ENCODE data around the gene PPBP. TPM values are rescaled to one million over a fixed set of nuclear protein-coding genes. Genes with fewer than 3 reads are reported as not detected.
A peak's percentile ranks its signal among the peaks of the same experiment; 100 is the strongest.

Gene PPBP
- 4.5 TPM for total RNA-seq
- polyA plus RNA-seq (ENCODE audit: insufficient read depth in 1 of 8, insufficient read length in 8 of 8, low replicate concordance in 1 of 8), result 1 to 10 TPM; 1.5 to 8.2 (median 4.2) TPM
- long read RNA-seq, donor 1, result 0 reads
- long read RNA-seq, donor 2, result 0 reads
- long read RNA-seq, donor 3, partial matches to known transcripts, result 0 of 1 reads
- long read RNA-seq, donor 3, other reads (novel, unspliced or antisense), result 0 of 1 reads
- long read RNA-seq, donor 4, result 0 reads
- long read RNA-seq, donor 5, transcript PPBP-201 (3 exons, 715 nt), result major isoform, 12 of 12 reads
- long read RNA-seq, donor 5, partial matches to known transcripts, result 0 of 12 reads
- long read RNA-seq, donor 5, other reads (novel, unspliced or antisense), result 0 of 12 reads
- long read RNA-seq, donor 6, partial matches to known transcripts, result 0 of 3 reads
- long read RNA-seq, donor 6, other reads (novel, unspliced or antisense), result 0 of 3 reads
- long read RNA-seq, donor 7, partial matches to known transcripts, result 0 of 3 reads
- long read RNA-seq, donor 7, other reads (novel, unspliced or antisense), result 0 of 3 reads
- long read RNA-seq, donor 8, transcript PPBP-201 (3 exons, 715 nt), result major isoform, 8 of 8 reads
- long read RNA-seq, donor 8, partial matches to known transcripts, result 0 of 8 reads
- long read RNA-seq, donor 8, other reads (novel, unspliced or antisense), result 0 of 8 reads
- long read RNA-seq, donor 9, partial matches to known transcripts, result 0 of 4 reads
- long read RNA-seq, donor 9, other reads (novel, unspliced or antisense), result 0 of 4 reads
- long read RNA-seq, donor 10, partial matches to known transcripts, result 0 of 2 reads
- long read RNA-seq, donor 10, other reads (novel, unspliced or antisense), result 0 of 2 reads
- long read RNA-seq, donor 11, partial matches to known transcripts, result 0 of 1 reads
- long read RNA-seq, donor 11, other reads (novel, unspliced or antisense), result 0 of 1 reads

- H3K27me3 ChIP-seq (ENCODE audit: control insufficient read depth, insufficient read depth, low read length), result no peaks in the 10 kb centered on the region
These were observed at the start of gene PPBP for GRCh38 chr4:73988061-73988460. Gene PPBP, minus strand, starts transcription at chr4:73988190. Its CDS starts 87 bp downstream, at chr4:73988103.

GRCh38 chr4:74037076-74037955 is 49.3 kb upstream of the PPBP start:
- no peak overlapping the region for H3K4me3 ChIP-seq (ENCODE audit: low read length)
- no peak overlapping the region for H3K27ac ChIP-seq (ENCODE audit: low read length)
- H3K9me3 ChIP-seq (replicated peaks; ENCODE audit: control insufficient read depth, low read depth, low read length), result no peaks in the 10 kb centered on the region
- no peak for DNase-seq
- H3K36me3 ChIP-seq (ENCODE audit: control insufficient read depth, insufficient read depth, low read length), result no peaks in the 10 kb centered on the region
- H3K27me3 ChIP-seq (ENCODE audit: control insufficient read depth, insufficient read depth, low read length), result peaks cover 3% of the 10 kb centered on the region
- H3K4me1 ChIP-seq (ENCODE audit: control insufficient read depth, insufficient read depth, low read length), result peaks cover 5% of the 10 kb centered on the region
- WGBS (ENCODE audit: insufficient coverage), result no CpG with 5 or more reads among the region's 4 CpGs

More at GRCh38 chr4:73988061-73988460, at the start of gene PPBP:
- DNase-seq, result no peak
- H3K9me3 ChIP-seq (replicated peaks; ENCODE audit: control insufficient read depth, low read depth, low read length), result no peaks in the 10 kb centered on the region
- no peak within 1 kb of the TSS for H3K4me3 ChIP-seq (ENCODE audit: low read length)
- H3K36me3 ChIP-seq (ENCODE audit: control insufficient read depth, insufficient read depth, low read length), result no peaks in the 10 kb centered on the region
- WGBS (ENCODE audit: insufficient coverage), result 94% methylated on average over 1 of the region's 2 CpGs
- no peak within 1 kb of the TSS for H3K27ac ChIP-seq (ENCODE audit: low read length)
- H3K4me1 ChIP-seq (ENCODE audit: control insufficient read depth, insufficient read depth, low read length), result no peaks in the 10 kb centered on the region

- peaks cover 6% of the 10 kb centered on the region for H3K4me1 ChIP-seq (ENCODE audit: control insufficient read depth, insufficient read depth, low read length)
- no peak overlapping the region for H3K4me3 ChIP-seq (ENCODE audit: low read length)
- DNase-seq, result no peak
- H3K9me3 ChIP-seq (replicated peaks; ENCODE audit: control insufficient read depth, low read depth, low read length), result no peaks in the 10 kb centered on the region
- peaks cover 3% of the 10 kb centered on the region for H3K27me3 ChIP-seq (ENCODE audit: control insufficient read depth, insufficient read depth, low read length)
- no peaks in the 10 kb centered on the region for H3K36me3 ChIP-seq (ENCODE audit: control insufficient read depth, insufficient read depth, low read length)
- H3K27ac ChIP-seq (ENCODE audit: low read length), result no peak overlapping the region
These were observed 45.7 kb upstream of the PPBP start for GRCh38 chr4:74033739-74034138.

- Histone ChIP-seq H3K4me1 (ENCODE audit: control insufficient read depth, insufficient read depth, low read length) (peaks cover 3% of the 10 kb centered on the region), H3K9me3 (replicated peaks; ENCODE audit: control insufficient read depth, low read depth, low read length) (no peaks in the 10 kb centered on the region), H3K4me3 (ENCODE audit: low read length) (no peak overlapping the region), H3K27me3 (ENCODE audit: control insufficient read depth, insufficient read depth, low read length) (no peaks in the 10 kb centered on the region), H3K27ac (ENCODE audit: low read length) (no peak overlapping the region), H3K36me3 (ENCODE audit: control insufficient read depth, insufficient read depth, low read length) (no peaks in the 10 kb centered on the region)
- DNase-seq, result peak; percentile 52
These were observed 44.1 kb upstream of the PPBP start for GRCh38 chr4:74032064-74032463.

- Histone ChIP-seq H3K27ac (ENCODE audit: low read length) (no peak overlapping the region), H3K9me3 (replicated peaks; ENCODE audit: control insufficient read depth, low read depth, low read length) (no peaks in the 10 kb centered on the region), H3K4me1 (ENCODE audit: control insufficient read depth, insufficient read depth, low read length) (peaks cover 3% of the 10 kb centered on the region), H3K27me3 (ENCODE audit: control insufficient read depth, insufficient read depth, low read length) (no peaks in the 10 kb centered on the region), H3K4me3 (ENCODE audit: low read length) (no peak overlapping the region), H3K36me3 (ENCODE audit: control insufficient read depth, insufficient read depth, low read length) (no peaks in the 10 kb centered on the region)
- DNase-seq, result no peak
These were observed 43.6 kb upstream of the PPBP start for GRCh38 chr4:74031576-74031975.

GRCh38 chr4:74030285-74030684 is 42.3 kb upstream of the PPBP start:
- H3K4me3 ChIP-seq (ENCODE audit: low read length), result no peak overlapping the region
- H3K4me1 ChIP-seq (ENCODE audit: control insufficient read depth, insufficient read depth, low read length), result peaks cover 3% of the 10 kb centered on the region
- no peaks in the 10 kb centered on the region for H3K36me3 ChIP-seq (ENCODE audit: control insufficient read depth, insufficient read depth, low read length)
- no peak overlapping the region for H3K27ac ChIP-seq (ENCODE audit: low read length)
- no peaks in the 10 kb centered on the region for H3K27me3 ChIP-seq (ENCODE audit: control insufficient read depth, insufficient read depth, low read length)
- no peak for DNase-seq
- no peaks in the 10 kb centered on the region for H3K9me3 ChIP-seq (replicated peaks; ENCODE audit: control insufficient read depth, low read depth, low read length)

GRCh38 chr4:74028504-74028903 is 40.5 kb upstream of the PPBP start:
- no CpG with 5 or more reads among the region's 1 CpG for WGBS (ENCODE audit: insufficient coverage)
- Histone ChIP-seq H3K36me3 (ENCODE audit: control insufficient read depth, insufficient read depth, low read length) (no peaks in the 10 kb centered on the region), H3K4me1 (ENCODE audit: control insufficient read depth, insufficient read depth, low read length) (peaks cover 3% of the 10 kb centered on the region), H3K4me3 (ENCODE audit: low read length) (no peak overlapping the region), H3K27ac (ENCODE audit: low read length) (no peak overlapping the region), H3K9me3 (replicated peaks; ENCODE audit: control insufficient read depth, low read depth, low read length) (no peaks in the 10 kb centered on the region), H3K27me3 (ENCODE audit: control insufficient read depth, insufficient read depth, low read length) (no peaks in the 10 kb centered on the region)
- DNase-seq, result no peak

- Histone ChIP-seq H3K9me3 (replicated peaks; ENCODE audit: control insufficient read depth, low read depth, low read length) (no peaks in the 10 kb centered on the region), H3K36me3 (ENCODE audit: control insufficient read depth, insufficient read depth, low read length) (no peaks in the 10 kb centered on the region), H3K4me1 (ENCODE audit: control insufficient read depth, insufficient read depth, low read length) (no peaks in the 10 kb centered on the region), H3K4me3 (ENCODE audit: low read length) (no peak overlapping the region), H3K27ac (ENCODE audit: low read length) (no peak overlapping the region), H3K27me3 (ENCODE audit: control insufficient read depth, insufficient read depth, low read length) (no peaks in the 10 kb centered on the region)
- DNase-seq, result no peak
- WGBS (ENCODE audit: insufficient coverage), result no CpG with 5 or more reads among the region's 2 CpGs
These were observed 35.7 kb upstream of the PPBP start for GRCh38 chr4:74023709-74024108.

- Histone ChIP-seq H3K36me3 (ENCODE audit: control insufficient read depth, insufficient read depth, low read length) (no peaks in the 10 kb centered on the region), H3K4me3 (ENCODE audit: low read length) (no peak overlapping the region), H3K27me3 (ENCODE audit: control insufficient read depth, insufficient read depth, low read length) (no peaks in the 10 kb centered on the region), H3K27ac (ENCODE audit: low read length) (no peak overlapping the region), H3K4me1 (ENCODE audit: control insufficient read depth, insufficient read depth, low read length) (no peaks in the 10 kb centered on the region), H3K9me3 (replicated peaks; ENCODE audit: control insufficient read depth, low read depth, low read length) (no peaks in the 10 kb centered on the region)
- WGBS (ENCODE audit: insufficient coverage), result no CpG with 5 or more reads among the region's 2 CpGs
- no peak for DNase-seq
These were observed 33.6 kb upstream of the PPBP start for GRCh38 chr4:74021601-74022000.

- Histone ChIP-seq H3K9me3 (replicated peaks; ENCODE audit: control insufficient read depth, low read depth, low read length) (no peaks in the 10 kb centered on the region), H3K36me3 (ENCODE audit: control insufficient read depth, insufficient read depth, low read length) (no peaks in the 10 kb centered on the region), H3K4me1 (ENCODE audit: control insufficient read depth, insufficient read depth, low read length) (no peaks in the 10 kb centered on the region), H3K27me3 (ENCODE audit: control insufficient read depth, insufficient read depth, low read length) (no peaks in the 10 kb centered on the region), H3K4me3 (ENCODE audit: low read length) (no peak overlapping the region), H3K27ac (ENCODE audit: low read length) (no peak overlapping the region)
- DNase-seq, result no peak
- 89% methylated on average over 2 of the region's 3 CpGs for WGBS (ENCODE audit: insufficient coverage)
These were observed 30.8 kb upstream of the PPBP start for GRCh38 chr4:74018771-74019170.

Data from muscle of leg (tissue), 16 donors.